GM06990 (cell line): ENCODE measurements around the gene CSF1R.

ENCODE experiments used
- DNase-seq: peaks from one replicate; pipeline ENCODE4 v3.0.0-alpha.2; 2011; ENCODE audit not compliant: insufficient read length; ENCODE audit errors: extremely low read depth
- H3K27me3 ChIP-seq: replicated peaks from 2 replicates; pipeline ENCODE4 v1.6.0; 2011; ENCODE audit warnings: low read length; ENCODE audit not compliant: control insufficient read depth, insufficient read depth
- H3K36me3 ChIP-seq: 2 replicates; pipeline ENCODE4 v1.5.1; 2011; ENCODE audit warnings: low read length; ENCODE audit not compliant: control insufficient read depth, insufficient read depth
- H3K4me3 ChIP-seq: replicated peaks from 2 replicates; pipeline ENCODE4 v1.5.1; 2011; ENCODE audit warnings: low read depth, mild to moderate bottlenecking, control low read depth, low read length
- TF ChIP-seq, protein P1 (sequence below): IDR thresholded peaks from 2 replicates; pipeline ENCODE4 v1.5.1; 2011; ENCODE audit warnings: low read length, control low read depth, mild to moderate bottlenecking, inconsistent platforms; ENCODE audit not compliant: insufficient read depth, poor library complexity, severe bottlenecking

CSF1R gene

DNA sequence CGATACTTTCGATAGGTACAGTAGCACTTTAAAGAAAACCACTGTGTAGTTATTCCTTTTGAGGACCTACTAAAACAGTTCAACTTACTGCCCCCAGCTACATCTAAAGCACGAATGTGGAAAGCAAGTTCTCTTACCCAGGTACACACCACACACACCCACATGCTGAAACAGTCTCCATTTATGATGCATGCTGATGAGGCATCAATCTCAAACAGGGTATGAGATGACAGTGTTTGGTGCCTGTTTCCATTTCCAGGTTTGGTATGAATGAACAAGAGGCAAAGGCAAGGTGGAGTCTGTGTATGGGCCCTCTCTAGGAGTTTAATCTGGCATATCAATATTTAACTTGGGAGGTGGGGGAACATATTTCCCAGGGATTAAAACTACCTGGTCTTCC lies 71.9 kb downstream of the CSF1R start:
- peaks cover 23% of the 10 kb centered on the region for H3K36me3 ChIP-seq
- no peak overlapping the region for H3K4me3 ChIP-seq
- no peak for DNase-seq
- H3K27me3 ChIP-seq, result no peaks in the 10 kb centered on the region
- TF ChIP-seq, protein P1, sequence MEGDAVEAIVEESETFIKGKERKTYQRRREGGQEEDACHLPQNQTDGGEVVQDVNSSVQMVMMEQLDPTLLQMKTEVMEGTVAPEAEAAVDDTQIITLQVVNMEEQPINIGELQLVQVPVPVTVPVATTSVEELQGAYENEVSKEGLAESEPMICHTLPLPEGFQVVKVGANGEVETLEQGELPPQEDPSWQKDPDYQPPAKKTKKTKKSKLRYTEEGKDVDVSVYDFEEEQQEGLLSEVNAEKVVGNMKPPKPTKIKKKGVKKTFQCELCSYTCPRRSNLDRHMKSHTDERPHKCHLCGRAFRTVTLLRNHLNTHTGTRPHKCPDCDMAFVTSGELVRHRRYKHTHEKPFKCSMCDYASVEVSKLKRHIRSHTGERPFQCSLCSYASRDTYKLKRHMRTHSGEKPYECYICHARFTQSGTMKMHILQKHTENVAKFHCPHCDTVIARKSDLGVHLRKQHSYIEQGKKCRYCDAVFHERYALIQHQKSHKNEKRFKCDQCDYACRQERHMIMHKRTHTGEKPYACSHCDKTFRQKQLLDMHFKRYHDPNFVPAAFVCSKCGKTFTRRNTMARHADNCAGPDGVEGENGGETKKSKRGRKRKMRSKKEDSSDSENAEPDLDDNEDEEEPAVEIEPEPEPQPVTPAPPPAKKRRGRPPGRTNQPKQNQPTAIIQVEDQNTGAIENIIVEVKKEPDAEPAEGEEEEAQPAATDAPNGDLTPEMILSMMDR, result no peak

DNA sequence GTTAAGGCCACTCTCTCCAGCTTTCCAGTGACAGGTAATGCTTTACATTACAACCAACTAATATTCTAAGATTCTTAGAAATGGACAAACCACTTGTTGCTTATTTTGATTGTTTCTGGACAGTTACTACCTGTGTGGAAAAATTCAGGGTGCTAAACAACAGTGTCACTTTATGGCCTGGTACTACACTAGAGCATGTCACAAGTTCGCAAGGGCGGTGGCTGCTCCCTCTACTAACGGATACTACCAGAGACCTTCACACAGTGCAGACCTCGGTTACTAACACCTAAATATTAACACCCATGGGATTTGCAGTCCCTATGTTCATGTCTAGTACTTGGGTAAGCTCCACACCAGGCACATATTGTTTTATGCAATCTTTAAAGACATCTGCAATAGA lies 72.4 kb downstream of the CSF1R start:
- H3K4me3 ChIP-seq, result no peak overlapping the region
- TF ChIP-seq, protein P1, result no peak
- no peaks in the 10 kb centered on the region for H3K27me3 ChIP-seq
- DNase-seq, result no peak
- H3K36me3 ChIP-seq, result peaks cover 23% of the 10 kb centered on the region

DNA sequence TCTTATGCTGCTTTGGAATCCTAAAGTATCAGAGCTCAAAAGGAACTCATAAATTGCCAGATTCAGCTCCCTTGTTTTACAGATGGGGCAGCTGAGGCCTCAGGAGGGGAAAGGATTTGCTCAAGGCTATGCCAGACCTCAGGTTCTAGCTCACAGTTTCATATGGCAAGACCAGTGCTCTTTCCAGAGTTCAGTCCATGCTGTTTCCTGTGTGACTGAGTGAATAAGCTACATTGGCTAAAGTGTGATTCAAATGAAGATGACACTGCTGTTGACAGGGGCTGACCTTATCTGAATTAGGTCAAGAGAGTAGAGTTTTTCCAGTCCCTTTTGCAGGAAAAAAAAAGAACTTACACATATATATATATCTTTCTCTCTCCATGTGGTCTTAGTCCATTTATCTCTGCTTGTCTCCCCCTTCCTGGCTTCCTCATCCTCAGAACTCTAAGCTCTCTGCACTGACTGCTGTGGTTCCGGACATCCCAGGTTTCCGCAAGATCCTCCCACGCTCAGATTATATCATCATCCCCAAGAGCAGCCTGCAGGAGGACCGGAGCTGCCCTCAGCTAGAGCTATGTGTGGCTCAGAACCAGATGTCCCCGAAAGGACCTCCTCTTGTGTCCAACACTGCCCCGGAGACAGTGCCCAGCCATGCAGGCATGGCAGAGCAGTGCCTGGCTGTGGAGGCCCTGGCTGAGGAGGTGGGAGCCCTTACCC lies 76.5 kb downstream of the CSF1R start:
- no peak for DNase-seq
- TF ChIP-seq, protein P1, result no peak
- Histone ChIP-seq H3K27me3 (no peaks in the 10 kb centered on the region), H3K36me3 (peaks cover 16% of the 10 kb centered on the region), H3K4me3 (no peak overlapping the region)

DNA sequence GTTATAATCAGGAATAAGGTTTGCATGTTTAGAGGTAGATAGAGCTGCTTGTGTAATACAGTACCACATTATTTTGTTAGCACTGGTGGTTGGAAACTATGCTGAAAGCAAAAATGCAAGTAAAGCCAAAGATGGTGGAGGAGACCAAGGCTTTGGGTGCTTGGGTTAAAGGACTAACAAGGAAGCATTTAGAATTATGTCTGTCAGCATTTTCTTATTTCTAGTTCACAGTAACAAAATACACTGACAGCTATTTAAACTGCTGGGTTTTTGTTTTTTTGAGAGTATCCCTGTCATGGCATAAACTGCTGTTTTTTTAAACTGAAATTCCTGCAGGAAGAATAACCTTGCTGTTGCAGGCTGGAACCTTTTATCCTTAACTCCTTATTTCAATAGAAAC lies 79.3 kb downstream of the CSF1R start:
- no peaks in the 10 kb centered on the region for H3K27me3 ChIP-seq
- no peak for DNase-seq
- H3K4me3 ChIP-seq, result no peak overlapping the region
- TF ChIP-seq, protein P1, result no peak
- peaks cover 13% of the 10 kb centered on the region for H3K36me3 ChIP-seq

DNA sequence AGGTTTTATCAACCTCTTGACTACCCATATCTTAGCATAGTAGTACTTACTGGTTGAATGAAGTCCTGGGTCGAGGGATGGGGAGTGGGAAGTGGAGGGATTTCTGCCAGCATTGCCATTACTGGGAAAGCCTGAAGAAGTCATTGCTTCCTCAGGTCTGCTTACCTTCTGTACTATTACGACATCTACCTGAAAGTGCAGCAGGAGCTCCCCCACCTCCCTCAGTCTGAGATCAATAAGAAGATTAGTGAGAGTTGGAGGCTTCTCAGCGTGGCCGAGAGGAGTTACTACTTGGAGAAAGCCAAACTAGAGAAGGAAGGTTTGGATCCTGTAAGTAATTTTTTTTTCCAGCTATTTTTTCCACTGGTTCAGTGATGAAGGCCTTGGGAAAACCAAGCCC lies 80.0 kb downstream of the CSF1R start:
- peaks cover 12% of the 10 kb centered on the region for H3K36me3 ChIP-seq
- no peak for DNase-seq
- H3K4me3 ChIP-seq, result no peak overlapping the region
- TF ChIP-seq, protein P1, result no peak
- no peaks in the 10 kb centered on the region for H3K27me3 ChIP-seq
